Measurements from ENCODE around the gene CDH4.

DNA sequence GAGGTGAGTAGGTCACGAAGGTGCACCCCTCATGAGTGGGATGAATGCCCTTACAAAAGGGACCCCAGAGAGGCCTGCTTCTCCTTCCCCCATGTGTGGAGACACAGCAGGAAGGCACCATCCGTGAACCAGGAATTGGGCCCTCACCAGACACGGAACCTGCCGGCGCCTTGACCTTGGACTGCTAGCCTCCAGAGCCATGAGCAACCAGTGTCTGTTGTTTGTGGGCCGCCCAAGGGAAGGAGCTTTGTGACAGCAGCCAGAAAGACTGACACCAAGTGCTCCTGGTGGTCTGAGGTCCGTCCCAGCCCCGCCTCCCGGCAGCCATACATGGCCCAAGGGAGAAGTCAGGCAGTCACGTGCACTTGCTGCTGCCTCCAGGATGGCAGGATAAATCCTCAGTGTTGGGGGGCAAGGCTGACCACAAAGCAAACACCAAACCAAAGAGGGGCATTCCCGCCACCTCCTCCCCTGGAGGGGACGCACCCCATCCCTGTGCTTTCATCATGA lies 29.3 kb downstream of the CDH4 start:
- TF ChIP-seq, protein P1, sequence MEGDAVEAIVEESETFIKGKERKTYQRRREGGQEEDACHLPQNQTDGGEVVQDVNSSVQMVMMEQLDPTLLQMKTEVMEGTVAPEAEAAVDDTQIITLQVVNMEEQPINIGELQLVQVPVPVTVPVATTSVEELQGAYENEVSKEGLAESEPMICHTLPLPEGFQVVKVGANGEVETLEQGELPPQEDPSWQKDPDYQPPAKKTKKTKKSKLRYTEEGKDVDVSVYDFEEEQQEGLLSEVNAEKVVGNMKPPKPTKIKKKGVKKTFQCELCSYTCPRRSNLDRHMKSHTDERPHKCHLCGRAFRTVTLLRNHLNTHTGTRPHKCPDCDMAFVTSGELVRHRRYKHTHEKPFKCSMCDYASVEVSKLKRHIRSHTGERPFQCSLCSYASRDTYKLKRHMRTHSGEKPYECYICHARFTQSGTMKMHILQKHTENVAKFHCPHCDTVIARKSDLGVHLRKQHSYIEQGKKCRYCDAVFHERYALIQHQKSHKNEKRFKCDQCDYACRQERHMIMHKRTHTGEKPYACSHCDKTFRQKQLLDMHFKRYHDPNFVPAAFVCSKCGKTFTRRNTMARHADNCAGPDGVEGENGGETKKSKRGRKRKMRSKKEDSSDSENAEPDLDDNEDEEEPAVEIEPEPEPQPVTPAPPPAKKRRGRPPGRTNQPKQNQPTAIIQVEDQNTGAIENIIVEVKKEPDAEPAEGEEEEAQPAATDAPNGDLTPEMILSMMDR (IDR thresholded peaks at IDR 0.05), result no peak
- TF ChIP-seq POLR2AphosphoS5 (IDR thresholded peaks at IDR 0.05) (no peak), EP300 (IDR thresholded peaks at IDR 0.05) (no peak), POLR2A (IDR thresholded peaks at IDR 0.05) (no peak)
